Measurements from ENCODE around the gene CHAF1A. TPM values are rescaled to one million over a fixed set of nuclear protein-coding genes. Genes with fewer than 3 reads are reported as not detected.

The CHAF1A gene
- total and polyA plus RNA-seq, 7 donors, result 3.6 to 19.1 (median 5.4) TPM

- Histone ChIP-seq H3K4me1 (peaks cover 0 to 33% (median 27%) of the 10 kb centered on the region in 4 donors), H3K27me3 (no peaks in the 10 kb centered on the region), H3K27ac (peak overlapping the region in 3 of 4 donors; percentile 83 to 95 (median 84)), H3K36me3 (peaks cover 6 to 31% (median 14%) of the 10 kb centered on the region in 4 donors), H3K9me3 (no peaks in the 10 kb centered on the region), H3K4me3 (peak overlapping the region; percentile 88 to 100 (median 96))
- DNase-seq, result no peak
- TF ChIP-seq EP300 (IDR thresholded peaks at IDR 0.05), result no peak
- WGBS, 2 donors, result 29 to 32% methylated on average over 25 of the region's 25 CpGs
- intact Hi-C loops (cut with DNase I), result loop anchor here (5.0 kb wide), 1 partner anchor 506 kb away; no protein-coding TSS in a partner anchor
Observed at GRCh38 chr19:4473011-4473762, 70.7 kb downstream of the CHAF1A start.

- DNase-seq, result no peak
- Histone ChIP-seq H3K27ac (peak overlapping the region; percentile 14 to 95 (median 84)), H3K27me3 (no peaks in the 10 kb centered on the region), H3K36me3 (peaks cover 6 to 39% (median 14%) of the 10 kb centered on the region in 4 donors), H3K4me1 (peaks cover 0 to 33% (median 27%) of the 10 kb centered on the region in 4 donors), H3K4me3 (peak overlapping the region in 3 of 4 donors; percentile 94 to 100 (median 99)), H3K9me3 (no peaks in the 10 kb centered on the region)
- TF ChIP-seq POLR2AphosphoS5 (IDR thresholded peaks at IDR 0.05), result no peak
- TF ChIP-seq POLR2A (IDR thresholded peaks at IDR 0.05), result no peak
- no peak for TF ChIP-seq CTCF (IDR thresholded peaks at IDR 0.05)
- no peak for TF ChIP-seq EP300 (IDR thresholded peaks at IDR 0.05)
- 36 to 75% methylated on average over 23 of the region's 23 CpGs for WGBS, 2 donors
- intact Hi-C loops (cut with DNase I), result loop anchor here (5.0 kb wide), 1 partner anchor 507 kb away; no protein-coding TSS in a partner anchor
Observed at GRCh38 chr19:4473763-4474513, 71.5 kb downstream of the CHAF1A start.

GRCh38 chr19:4474514-4475022, 72.1 kb downstream of the CHAF1A start:
- H3K27ac ChIP-seq, result peak overlapping the region in 3 of 4 donors; percentile 83 to 95 (median 84)
- WGBS, 2 donors, result 21 to 69% methylated on average over 13 of the region's 13 CpGs
- TF ChIP-seq POLR2AphosphoS5 (IDR thresholded peaks at IDR 0.05), result no peak
- TF ChIP-seq EP300 (IDR thresholded peaks at IDR 0.05), result no peak
- TF ChIP-seq CTCF (IDR thresholded peaks at IDR 0.05), result no peak
- no peak for TF ChIP-seq POLR2A (IDR thresholded peaks at IDR 0.05)
- no peaks in the 10 kb centered on the region for H3K9me3 ChIP-seq
- H3K4me1 ChIP-seq, result peaks cover 0 to 33% (median 27%) of the 10 kb centered on the region in 4 donors
- peak overlapping the region in 3 of 4 donors; percentile 94 to 100 (median 99) for H3K4me3 ChIP-seq
- intact Hi-C loops (cut with DNase I), result loop anchor here (5.0 kb wide), 1 partner anchor 507 kb away; no protein-coding TSS in a partner anchor
- H3K27me3 ChIP-seq, result no peaks in the 10 kb centered on the region
- DNase-seq, result no peak
- H3K36me3 ChIP-seq, result peaks cover 6 to 45% (median 17%) of the 10 kb centered on the region in 4 donors

- Histone ChIP-seq H3K9me3 (no peaks in the 10 kb centered on the region), H3K27me3 (no peaks in the 10 kb centered on the region), H3K36me3 (peaks cover 6 to 58% (median 21%) of the 10 kb centered on the region in 4 donors), H3K27ac (no peak overlapping the region), H3K4me1 (peaks cover 0 to 27% (median 25%) of the 10 kb centered on the region in 4 donors), H3K4me3 (no peak overlapping the region)
- intact Hi-C loops (cut with DNase I), result no loop called here
- WGBS, 2 donors, result 88 to 89% methylated on average over 16 of the region's 16 CpGs
- no peak for TF ChIP-seq CTCF (IDR thresholded peaks at IDR 0.05)
- no peak for TF ChIP-seq POLR2A (IDR thresholded peaks at IDR 0.05)
- DNase-seq, result no peak
Observed at GRCh38 chr19:4477034-4477801, 74.8 kb downstream of the CHAF1A start.
